ENCODE data around the gene ITM2C. TPM values are rescaled to one million over a fixed set of nuclear protein-coding genes. Genes with fewer than 3 reads are reported as not detected.

Gene ITM2C
- total and polyA plus RNA-seq, 9 of the 15 experiments (the other 6 are each of a cell fraction or from before 2014, with no cell fraction given): 0.49 to 58.8 (median 21.5) TPM

GRCh38 chr2:230919240-230919639 lies 54.5 kb downstream of the ITM2C start (continued):
- TF ChIP-seq NR0B1 (IDR thresholded peaks at IDR 0.05; ENCODE audit: partially characterized antibody) (no peak), STAT6 (CRISPR knock-in tag; IDR thresholded peaks at IDR 0.05) (no peak), HDAC6 (IDR thresholded peaks at IDR 0.05; ENCODE audit: low read depth, low read length) (no peak), MCM7 (IDR thresholded peaks at IDR 0.05) (no peak), RBM14 (IDR thresholded peaks at IDR 0.05; ENCODE audit: borderline replicate concordance, insufficient read depth, low read depth, low read length) (no peak)

- H3K4me1 ChIP-seq (replicated peaks in 1 of 2; ENCODE audit: control insufficient read depth in 2 of 2, insufficient read depth in 2 of 2, low read length in 2 of 2): peaks cover 0 to 2% of the 10 kb centered on the region in 2 experiments; a peak in 2 of 5 replicates
- H4K20me1 ChIP-seq (replicated peaks; ENCODE audit: control insufficient read depth, insufficient read depth, low read length): no peaks in the 10 kb centered on the region
- POLR2A ChIA-PET: no interaction called here
- H3K9me3 ChIP-seq (replicated peaks; ENCODE audit: control insufficient read depth, insufficient read depth, low read depth, low read length): no peaks in the 10 kb centered on the region
- WGBS (ENCODE audit: insufficient coverage, low coverage, missing lambda C conversion rate): 25% methylated on average over 2 of the region's 2 CpGs
- CTCF ChIA-PET (ENCODE audit: low intra/inter-chr PET ratio): interaction anchor here (0.7 kb wide), 1 partner anchor 528 kb away, joined by 4 read pairs; no protein-coding TSS in a partner anchor
- intact Hi-C loops (cut with micrococcal nuclease): loop anchor here (5.0 kb wide), 1 partner anchor 68 kb away; no protein-coding TSS in a partner anchor
- H3K36me3 ChIP-seq (ENCODE audit: control insufficient read depth, insufficient read depth, low read length): no peaks in the 10 kb centered on the region
- H2AFZ ChIP-seq (ENCODE audit: low read depth, low read length): no peak overlapping the region
- no peaks in the 10 kb centered on the region for H3K79me2 ChIP-seq (ENCODE audit: control insufficient read depth, insufficient read depth, low read length)
- no peak overlapping the region for H3K27ac ChIP-seq (ENCODE audit: extremely low read depth, low read depth, low read length)
- ATAC-seq (no peak), DNase-seq (ENCODE audit: extremely low read depth in 1 of 4, low spot score in 3 of 4) (no peak), FAIRE-seq (no peak)
- H3K9ac ChIP-seq (ENCODE audit: insufficient read depth in 1 of 2, low read depth in 2 of 2, low read length in 2 of 2): no peak overlapping the region
- no TSS peak for BruUV-seq (replicated peaks)
- H3K9me1 ChIP-seq (ENCODE audit: control insufficient read depth, insufficient read depth, low read length): no peaks in the 10 kb centered on the region
- in situ Hi-C loops (cut with MboI): no loop called here
- no peak overlapping the region for H3K4me2 ChIP-seq (ENCODE audit: insufficient read depth, low read length)
- peaks cover 0 to 11% of the 10 kb centered on the region in 2 experiments; a peak in 2 of 5 replicates for H3K27me3 ChIP-seq (ENCODE audit: control insufficient read depth in 2 of 2, insufficient read depth in 2 of 2, low read length in 2 of 2)
- no peak overlapping the region for H3K4me3 ChIP-seq
- TF ChIP-seq BCL6 (CRISPR knock-in tag; IDR thresholded peaks at IDR 0.05): no peak
- TF ChIP-seq POLR2H (tag; IDR thresholded peaks at IDR 0.05; ENCODE audit: low read depth): no peak
- no peak for TF ChIP-seq REST (IDR thresholded peaks at IDR 0.05; ENCODE audit: borderline replicate concordance)
- TF ChIP-seq REST (CRISPR knock-in tag; IDR thresholded peaks at IDR 0.05; ENCODE audit: low read depth): no peak
Measured at GRCh38 chr2:230919681-230920080, 54.9 kb downstream of the ITM2C start.
